ENCODE results near the gene DEGS1.
A peak's percentile ranks its signal among the peaks of the same experiment; 100 is the strongest.
"Not testable (repeated sequence)": the region's sequence is repeated elsewhere in the genome, so short reads cannot be mapped to it uniquely, and the experiment has no call there.

The DEGS1 gene

DNA sequence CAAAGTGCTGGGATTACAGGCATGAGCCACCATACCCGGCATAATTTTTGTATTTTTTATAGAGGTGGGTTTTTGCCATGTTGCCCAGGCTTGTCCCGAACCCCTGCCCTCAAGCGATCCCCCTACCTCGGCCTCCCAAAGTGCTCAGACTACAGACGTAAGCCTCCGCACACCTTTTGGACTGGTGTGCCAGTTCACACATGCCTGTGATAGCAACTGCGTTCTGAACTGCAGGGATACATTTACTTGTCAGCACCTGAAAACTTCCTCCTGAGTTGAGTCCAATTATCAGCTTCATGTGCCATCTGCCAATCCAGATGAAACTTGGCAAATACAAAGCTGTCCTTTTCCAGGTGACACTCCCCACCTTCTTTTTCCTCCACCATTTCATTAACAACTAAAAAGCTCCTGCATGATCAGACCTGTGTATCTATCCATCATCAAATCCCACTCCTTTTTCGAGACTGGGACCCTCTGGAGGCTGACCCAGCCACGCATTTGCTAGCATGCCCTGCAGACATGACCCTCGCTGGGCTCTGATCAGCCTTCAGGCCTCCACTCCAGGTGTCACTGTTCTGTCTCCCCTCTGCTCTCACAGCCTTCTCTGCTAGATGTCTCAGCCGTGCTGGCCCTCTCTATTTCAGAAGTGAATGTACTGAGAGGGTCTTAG is 2.1 kb upstream of the DEGS1 start:
- DNase-seq (ENCODE audit: low spot score) = no peak

DNA sequence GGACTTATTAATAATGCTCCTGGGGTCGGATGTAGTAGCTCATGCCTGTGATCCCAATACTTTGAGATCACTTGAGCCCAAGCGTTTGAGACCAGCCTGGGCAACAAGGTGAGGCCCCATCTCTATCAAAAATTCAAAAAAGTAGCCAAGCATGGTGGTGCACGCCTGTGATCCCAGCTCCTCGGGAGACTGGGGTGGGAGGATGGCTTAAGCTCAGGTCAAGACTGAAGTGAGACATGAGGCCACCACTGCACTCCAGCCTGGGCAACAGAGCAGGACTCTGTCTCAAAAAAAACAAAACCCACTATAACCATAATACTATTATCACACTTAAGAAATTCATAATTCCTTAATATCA is 1.6 kb upstream of the DEGS1 start:
- no peak for DNase-seq (ENCODE audit: low spot score)

- peak; percentile 49 for DNase-seq (ENCODE audit: low spot score)
These were observed 779 bp upstream of the DEGS1 start for GRCh38 chr1:224182057-224182865.

DNA sequence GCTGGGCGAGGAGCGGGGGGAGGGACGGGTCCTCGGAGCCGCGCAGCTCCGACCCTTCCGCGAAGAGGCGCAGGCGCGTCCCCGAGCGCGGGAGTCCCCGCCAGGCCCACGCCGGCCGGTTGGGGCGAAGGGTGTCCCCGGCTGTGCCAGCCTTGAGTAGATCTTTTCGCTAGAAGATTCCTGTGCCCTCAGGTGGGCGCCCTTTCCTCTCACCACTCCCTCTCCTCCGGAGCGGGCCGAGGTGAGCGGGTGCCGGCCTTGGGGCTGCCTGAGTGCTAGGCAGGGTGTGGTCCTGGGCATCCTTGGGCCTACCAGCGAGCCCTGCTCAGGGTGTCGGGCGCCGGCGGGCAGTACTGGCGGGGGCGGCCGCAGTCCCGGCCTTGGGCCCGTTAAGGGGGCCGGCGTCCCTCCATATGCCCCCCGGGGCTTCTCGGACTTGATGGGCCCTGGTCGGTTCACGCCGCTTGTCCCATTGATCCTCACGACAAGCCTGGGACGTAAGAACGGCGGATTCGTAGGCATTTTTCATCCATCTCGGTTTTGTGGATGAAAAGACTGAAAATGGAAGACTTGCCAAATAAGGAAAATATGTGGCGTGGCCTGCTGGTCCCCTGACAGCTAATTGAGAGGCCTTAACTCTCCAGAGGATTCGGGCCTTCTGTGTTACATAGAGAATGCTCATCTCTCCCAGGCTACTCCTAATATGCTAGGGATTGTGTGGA is 712 bp downstream of the DEGS1 start:
- DNase-seq (ENCODE audit: low spot score) = no peak

- DNase-seq (ENCODE audit: low spot score) = no peak
These were observed 2.2 kb downstream of the DEGS1 start for GRCh38 chr1:224185208-224185607.

GRCh38 chr1:224188286-224188685 is 5.2 kb downstream of the DEGS1 start:
- DNase-seq (ENCODE audit: low spot score) = no peak

DNA sequence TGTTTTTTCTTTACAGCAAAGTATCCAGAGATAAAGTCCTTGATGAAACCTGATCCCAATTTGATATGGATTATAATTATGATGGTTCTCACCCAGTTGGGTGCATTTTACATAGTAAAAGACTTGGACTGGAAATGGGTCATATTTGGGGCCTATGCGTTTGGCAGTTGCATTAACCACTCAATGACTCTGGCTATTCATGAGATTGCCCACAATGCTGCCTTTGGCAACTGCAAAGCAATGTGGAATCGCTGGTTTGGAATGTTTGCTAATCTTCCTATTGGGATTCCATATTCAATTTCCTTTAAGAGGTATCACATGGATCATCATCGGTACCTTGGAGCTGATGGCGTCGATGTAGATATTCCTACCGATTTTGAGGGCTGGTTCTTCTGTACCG is 6.5 kb downstream of the DEGS1 start:
- no peak for DNase-seq (ENCODE audit: low spot score)

DNA sequence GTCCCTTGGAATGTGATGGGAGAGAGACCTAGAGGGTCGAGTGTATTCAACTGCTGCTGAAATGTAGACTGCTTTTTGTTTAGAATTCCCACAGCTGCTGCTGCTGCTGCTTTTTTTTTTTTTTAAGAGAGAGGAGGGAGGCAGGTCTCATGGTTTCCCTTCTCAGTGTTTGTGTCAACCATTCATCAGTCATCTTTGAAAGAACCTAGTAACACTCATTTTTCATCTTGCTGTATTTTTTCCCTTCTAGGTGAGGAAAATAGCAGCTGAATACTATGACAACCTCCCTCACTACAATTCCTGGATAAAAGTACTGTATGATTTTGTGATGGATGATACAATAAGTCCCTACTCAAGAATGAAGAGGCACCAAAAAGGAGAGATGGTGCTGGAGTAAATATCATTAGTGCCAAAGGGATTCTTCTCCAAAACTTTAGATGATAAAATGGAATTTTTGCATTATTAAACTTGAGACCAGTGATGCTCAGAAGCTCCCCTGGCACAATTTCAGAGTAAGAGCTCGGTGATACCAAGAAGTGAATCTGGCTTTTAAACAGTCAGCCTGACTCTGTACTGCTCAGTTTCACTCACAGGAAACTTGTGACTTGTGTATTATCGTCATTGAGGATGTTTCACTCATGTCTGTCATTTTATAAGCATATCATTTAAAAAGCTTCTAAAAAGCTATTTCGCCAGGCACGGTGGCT is 9.2 kb downstream of the DEGS1 start:
- DNase-seq (ENCODE audit: low spot score) = no peak

GRCh38 chr1:224193319-224193966 is 10.4 kb downstream of the DEGS1 start:
- DNase-seq (ENCODE audit: low spot score) = no peak

DNA sequence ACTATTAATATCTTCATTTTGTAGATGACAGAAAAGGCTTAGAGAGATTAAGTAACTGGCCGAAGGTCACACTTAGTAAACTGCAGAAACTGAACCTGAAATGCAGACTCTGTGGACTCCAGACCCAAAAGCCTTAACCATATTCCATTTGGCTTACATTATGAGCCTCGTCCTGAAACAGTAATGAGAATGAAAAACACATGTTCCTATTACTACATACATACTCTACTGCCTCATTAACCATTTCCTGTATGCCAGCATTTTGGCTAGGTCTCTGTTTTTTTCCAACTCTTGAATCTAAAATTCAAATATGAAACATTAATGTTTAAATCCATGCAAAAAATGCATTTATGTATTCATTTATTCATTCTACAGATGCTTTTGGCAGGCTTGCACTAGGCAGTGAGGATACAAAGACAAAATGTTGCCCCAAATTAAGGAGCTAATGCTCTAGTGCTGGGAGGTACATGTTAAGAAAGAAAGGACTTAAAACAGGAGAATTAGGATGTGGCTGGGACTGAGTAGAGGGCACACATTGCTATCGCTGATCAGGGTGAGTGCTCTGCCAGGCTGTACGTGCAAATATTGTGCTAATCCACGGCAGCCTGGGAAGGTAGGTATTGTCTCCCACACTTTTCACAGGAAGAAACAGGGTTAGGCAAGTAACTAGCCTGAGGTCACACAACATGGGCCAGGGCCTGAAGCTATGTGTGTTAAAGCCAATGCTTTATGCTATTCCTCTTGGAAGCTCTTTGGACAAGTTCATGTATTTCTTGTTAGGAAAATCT is 14.0 kb downstream of the DEGS1 start:
- DNase-seq (ENCODE audit: low spot score) = no peak

GRCh38 chr1:224198572-224198971 is 15.5 kb downstream of the DEGS1 start:
- no peak for DNase-seq (ENCODE audit: low spot score)

GRCh38 chr1:224199679-224200078 is 16.6 kb downstream of the DEGS1 start:
- DNase-seq (ENCODE audit: low spot score) = peak; percentile 39

DNA sequence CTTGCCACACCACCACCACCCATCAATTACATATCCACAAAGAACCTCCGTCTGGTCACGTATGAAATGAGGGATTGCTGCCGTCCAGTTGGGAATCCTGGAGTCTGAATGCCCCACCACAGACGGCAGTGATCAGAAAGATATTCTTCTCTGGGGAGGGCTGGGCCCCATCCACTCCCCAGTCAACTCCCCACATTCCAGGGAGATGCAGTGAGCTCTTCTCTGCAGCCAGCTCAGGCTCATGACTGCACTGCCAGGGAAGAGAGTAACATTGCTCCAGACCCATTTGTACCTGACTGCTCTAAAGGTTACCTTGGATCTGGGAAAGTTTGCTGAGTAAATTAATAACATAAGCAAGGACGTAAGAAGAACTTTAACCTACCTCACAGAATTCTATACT is 18.3 kb downstream of the DEGS1 start:
- DNase-seq (ENCODE audit: low spot score) = no peak

- DNase-seq (ENCODE audit: low spot score) = no peak
These were observed 18.8 kb downstream of the DEGS1 start for GRCh38 chr1:224201853-224202252.

- no peak for DNase-seq (ENCODE audit: low spot score)
These were observed 20.4 kb downstream of the DEGS1 start for GRCh38 chr1:224203243-224204016.

GRCh38 chr1:224205438-224205840 is 22.4 kb downstream of the DEGS1 start:
- DNase-seq (ENCODE audit: low spot score) = no peak

DNA sequence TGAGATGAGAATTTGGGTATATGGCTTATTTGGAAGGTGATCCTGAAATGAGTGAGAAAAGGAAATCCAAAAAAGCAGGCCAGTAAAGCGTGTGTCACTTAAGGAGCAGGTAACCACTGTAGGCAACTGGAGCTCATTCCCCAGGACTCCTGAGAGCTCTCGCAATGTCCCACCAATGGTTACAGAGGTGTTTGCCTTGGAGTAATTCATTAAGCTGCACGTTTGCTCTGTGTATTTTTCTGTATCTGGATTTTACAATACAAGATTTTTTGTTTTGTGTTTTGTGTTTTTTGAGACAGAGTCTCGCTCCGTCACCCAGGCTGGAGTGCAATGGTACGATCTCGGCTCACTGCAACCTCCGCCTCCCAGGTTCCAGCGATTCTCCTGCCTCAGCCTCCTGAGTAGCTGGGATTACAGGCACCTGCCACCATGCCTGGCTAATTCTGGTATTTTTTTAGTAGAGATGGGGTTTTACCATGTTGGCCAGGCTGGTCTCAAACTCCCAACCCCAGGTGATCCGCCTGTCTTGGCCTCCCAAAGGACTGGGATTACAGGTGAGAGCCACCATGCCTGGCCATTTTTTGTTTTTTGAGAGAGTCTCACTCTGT is 23.0 kb downstream of the DEGS1 start:
- DNase-seq (ENCODE audit: low spot score) = not testable (repeated sequence)

- DNase-seq (ENCODE audit: low spot score) = peak; percentile 48
These were observed 28.3 kb downstream of the DEGS1 start for GRCh38 chr1:224211206-224211962.

- DNase-seq (ENCODE audit: low spot score) = no peak
These were observed 29.6 kb downstream of the DEGS1 start for GRCh38 chr1:224212618-224213061.

Data from cerebellar cortex (tissue), 1 donor.